Measurements from ENCODE around the gene TCF3.

- no peak for TF ChIP-seq CTCF (IDR thresholded peaks at IDR 0.05)
- no peak for TF ChIP-seq POLR2A (IDR thresholded peaks at IDR 0.05)
Observed at GRCh38 chr19:1567116-1567847, 85.1 kb downstream of the TCF3 start.

Data from lower leg skin (tissue), 3 donors.